Activated CD4-positive, alpha-beta T cell treated with anti-CD3 and anti-CD28 coated beads for 48 hours (primary cell): Measurements from ENCODE around the gene COMT.
A peak's percentile ranks its signal among the peaks of the same experiment; 100 is the strongest.
"Not testable (repeated sequence)": the region's sequence is repeated elsewhere in the genome, so short reads cannot be mapped to it uniquely, and the experiment has no call there.

Experiments used
- DNase-seq: peaks from one replicate; pipeline ENCODE4 v3.0.0-alpha.2; 2020

The COMT gene

DNA sequence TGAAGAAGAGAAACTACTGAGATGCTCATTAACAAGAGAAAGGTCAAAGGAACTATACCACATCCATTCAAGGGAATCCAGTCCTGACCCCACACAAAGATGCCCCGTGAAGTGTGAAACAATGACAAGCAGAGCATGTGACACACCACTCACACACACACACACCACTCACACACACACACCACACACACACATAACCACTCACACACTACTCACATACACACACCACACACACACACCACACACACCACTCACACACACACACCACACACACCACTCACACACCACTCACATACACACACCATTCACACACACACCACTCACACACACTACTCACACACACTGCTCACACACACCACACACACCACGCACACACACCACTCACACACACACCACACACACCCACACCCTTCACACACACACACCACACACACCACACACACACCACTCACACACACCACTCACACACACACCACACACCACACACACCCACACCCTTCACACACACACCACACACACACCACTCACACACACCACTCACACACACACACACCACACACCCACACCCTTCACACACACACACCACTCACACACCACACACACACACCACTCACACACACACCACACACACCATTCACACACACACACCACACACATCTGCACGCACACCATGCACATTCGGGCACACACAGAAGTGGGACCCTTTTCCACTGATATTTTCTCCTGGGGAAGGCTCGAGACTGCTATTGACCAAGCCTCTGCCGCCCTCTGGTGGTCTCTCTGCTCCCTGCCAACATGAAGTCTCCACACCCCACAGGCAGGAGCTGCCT, 32.0 kb upstream of the COMT start:
- DNase-seq = peak; percentile 88

- DNase-seq = no peak
These were observed 31.3 kb upstream of the COMT start for GRCh38 chr22:19910180-19910744.

- DNase-seq = no peak
These were observed 29.9 kb upstream of the COMT start for GRCh38 chr22:19911540-19912270.

DNA sequence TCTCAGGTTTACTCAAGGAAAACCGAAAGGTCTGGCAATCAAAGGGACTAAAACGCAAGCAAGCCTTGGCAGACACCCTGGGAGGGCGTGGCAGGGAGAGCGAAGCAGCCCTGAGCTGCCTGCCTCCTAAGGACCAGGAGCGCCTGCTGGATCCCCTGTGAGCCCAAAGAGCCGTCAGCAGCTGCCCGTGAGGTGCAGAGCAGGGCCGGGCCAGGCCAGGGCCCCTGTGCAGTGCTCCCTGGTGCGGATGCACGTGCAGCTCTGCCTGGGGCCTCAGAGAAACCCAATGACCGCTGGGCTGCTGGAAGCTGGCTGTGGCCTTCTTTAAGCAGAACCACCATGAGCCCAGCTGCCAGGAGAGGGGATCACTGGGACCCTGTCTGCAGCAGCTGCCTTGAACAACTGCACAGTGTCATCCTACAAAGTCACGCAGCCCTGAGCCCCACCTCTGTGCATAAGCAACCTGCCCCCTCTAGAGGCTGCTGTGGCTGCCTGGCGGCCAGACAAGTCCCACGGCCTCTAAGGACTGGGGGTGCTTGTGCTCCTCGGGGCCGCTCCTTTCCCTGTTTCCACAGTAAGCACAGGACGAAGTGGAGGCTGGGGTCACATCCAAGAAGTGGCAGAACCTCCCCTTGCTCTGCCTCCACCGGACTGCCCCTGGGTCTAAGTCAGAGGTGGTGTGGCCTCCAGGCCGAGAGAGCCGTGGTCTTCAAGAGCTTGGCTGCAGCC, 29.1 kb upstream of the COMT start:
- no peak for DNase-seq

- DNase-seq = no peak
These were observed 28.1 kb upstream of the COMT start for GRCh38 chr22:19913337-19913936.

GRCh38 chr22:19914201-19914943, 27.2 kb upstream of the COMT start:
- DNase-seq = no peak

GRCh38 chr22:19915287-19915954, 26.2 kb upstream of the COMT start:
- DNase-seq = no peak

DNA sequence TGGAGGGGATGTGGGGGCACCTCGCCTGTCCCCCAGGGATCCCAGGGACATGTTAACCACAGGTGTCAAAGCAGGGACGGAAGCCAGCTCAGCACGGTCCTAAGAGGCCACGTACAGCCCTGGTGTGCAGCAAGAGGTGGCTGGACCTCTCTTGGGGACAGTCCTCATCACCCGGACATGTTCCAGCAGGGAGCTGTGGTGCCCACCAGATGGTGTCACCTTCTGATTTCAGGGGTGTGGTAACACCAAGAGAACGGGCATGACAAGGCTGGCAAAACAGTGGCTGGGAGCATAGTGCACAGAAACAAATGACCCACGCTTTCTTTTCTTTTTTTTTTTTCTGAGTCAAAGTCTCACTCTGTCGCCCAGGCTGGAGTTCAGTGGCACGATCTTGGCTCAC, 25.6 kb upstream of the COMT start:
- no peak for DNase-seq

GRCh38 chr22:19916941-19917340, 24.6 kb upstream of the COMT start:
- DNase-seq = no peak

- DNase-seq = no peak
These were observed 24.0 kb upstream of the COMT start for GRCh38 chr22:19917389-19918138.

DNA sequence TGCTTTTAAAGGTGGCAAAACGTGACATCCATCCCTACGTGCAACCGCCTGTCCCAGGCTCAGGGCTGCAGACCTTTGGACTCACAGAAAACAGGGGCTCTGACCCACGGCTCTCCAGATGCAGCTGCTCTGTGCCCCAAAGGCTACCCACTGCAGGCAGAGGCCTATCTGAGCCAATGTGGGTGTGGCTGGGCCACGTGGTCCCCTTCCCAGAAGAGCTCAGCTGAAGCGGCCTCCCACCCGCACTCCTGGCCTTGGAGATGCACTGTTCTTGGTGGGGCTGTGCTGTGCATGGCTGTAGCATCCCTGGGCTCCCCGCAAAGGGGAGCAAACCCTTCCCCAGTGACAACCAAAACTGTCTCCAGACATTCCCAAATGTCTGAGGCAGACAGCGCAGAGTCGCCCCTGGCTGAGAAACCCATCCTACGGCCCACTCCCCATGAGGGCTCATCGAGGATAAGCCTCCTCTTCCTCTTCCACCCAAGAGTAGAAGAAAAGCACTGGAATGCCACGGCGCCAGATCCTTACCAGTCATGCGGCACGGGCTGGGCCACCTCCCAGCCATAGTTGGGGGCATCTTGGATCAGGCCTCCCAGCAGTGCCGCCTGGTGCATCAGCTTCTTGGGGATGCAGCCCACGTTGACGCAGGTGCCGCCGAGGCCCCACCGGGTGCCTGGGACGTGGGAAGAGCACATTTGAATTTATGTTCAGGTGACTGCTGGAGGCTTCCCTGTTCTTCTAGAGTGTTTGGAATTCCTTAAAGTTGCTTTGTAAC, 23.1 kb upstream of the COMT start:
- no peak for DNase-seq

DNA sequence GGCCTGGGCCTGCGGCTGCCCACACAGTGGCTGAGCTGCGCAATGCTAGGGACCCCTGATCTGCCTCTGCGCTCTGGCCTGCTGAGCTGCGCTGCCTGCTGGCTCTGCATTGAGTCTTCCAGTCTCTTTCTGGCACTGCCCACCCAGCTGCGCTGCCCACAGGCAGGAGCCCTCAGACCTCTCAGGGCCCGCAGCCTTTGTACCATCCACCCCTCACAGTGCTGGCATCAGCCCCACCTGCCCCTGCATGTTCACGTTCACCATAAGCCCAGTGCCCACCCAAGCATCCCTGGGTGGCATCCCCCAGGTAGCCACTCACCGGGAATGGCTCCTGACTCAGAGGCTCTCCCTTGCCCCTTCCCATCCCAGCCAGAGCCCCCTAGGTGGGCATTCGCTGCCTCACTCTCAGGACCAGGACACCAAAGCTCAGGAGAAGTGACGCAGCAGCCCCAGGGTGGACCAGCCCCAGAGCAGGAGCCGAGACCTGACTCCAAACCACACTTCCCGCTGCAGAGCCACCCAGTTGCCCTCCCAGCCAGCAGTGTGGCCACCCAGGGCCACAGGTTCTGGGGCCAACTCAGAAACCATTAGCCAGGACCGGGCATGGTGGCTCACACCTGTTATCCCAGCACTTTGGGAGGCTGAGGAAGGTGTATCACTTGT, 21.7 kb upstream of the COMT start:
- no peak for DNase-seq

GRCh38 chr22:19921544-19922081, 20.0 kb upstream of the COMT start:
- no peak for DNase-seq

GRCh38 chr22:19923914-19924513, 17.6 kb upstream of the COMT start:
- DNase-seq = no peak

DNA sequence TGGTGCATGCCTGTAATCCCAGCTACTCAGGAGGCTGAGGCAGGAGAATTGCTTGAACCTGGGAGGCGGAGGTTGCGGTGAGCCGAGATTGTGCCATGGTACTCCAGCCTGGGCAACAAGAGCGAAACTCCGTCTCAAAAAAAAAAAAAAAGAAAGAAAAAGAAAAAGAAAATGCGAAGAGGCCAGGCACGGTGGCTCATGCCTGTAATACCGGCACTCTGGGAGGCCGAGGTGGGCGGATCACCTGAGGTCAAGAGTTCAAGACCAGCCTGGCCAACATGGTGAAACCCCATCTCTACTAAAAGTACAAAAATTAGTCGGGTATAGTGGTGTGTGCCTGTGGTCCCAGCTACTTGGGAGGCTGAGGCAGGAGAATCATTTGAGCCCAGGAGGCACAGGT, 15.5 kb upstream of the COMT start:
- DNase-seq = not testable (repeated sequence)

DNA sequence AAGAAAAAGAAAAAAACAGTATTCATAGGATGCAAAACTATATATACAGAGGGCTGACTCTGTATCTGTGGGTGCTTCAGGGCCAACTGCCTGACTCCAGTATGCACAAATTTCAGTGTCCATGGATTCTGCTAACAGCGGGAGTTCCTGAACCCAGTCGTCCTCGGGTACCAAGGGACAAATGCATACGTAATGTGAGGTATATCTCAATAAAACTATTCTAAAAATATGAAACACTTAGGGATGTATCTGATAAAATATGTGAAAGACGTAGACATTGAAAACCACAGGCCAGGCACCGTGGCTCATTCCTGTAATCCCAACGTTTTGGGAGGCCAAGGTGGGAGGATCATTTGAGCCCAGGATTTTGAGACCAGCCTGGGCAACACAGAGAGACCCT, 13.9 kb upstream of the COMT start:
- DNase-seq = no peak

DNA sequence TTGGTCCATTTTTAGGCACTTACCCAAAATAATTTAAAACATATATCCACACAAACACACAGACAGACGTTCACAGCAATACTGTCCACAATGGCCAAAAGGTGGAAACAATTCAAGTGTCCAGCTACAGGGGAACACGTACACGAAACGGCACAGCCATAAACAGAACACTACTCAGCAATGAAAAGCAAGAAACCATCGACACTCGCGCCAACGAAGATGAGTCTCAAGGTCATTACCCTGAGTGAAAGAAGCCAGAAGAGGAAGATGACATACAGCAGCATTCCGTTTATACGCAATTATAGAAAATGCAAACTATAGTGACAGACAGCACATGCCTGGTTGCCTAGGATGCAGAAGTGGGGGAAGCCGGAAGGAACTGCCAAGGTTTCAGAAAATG, 13.4 kb upstream of the COMT start:
- no peak for DNase-seq
